Measurements from ENCODE around the gene XAF1.
"Not testable (repeated sequence)": the region's sequence is repeated elsewhere in the genome, so short reads cannot be mapped to it uniquely, and the experiment has no call there.

The XAF1 gene

GRCh38 chr17:6812295-6812694, 56.4 kb downstream of the XAF1 start:
- no peak for DNase-seq

GRCh38 chr17:6815775-6816174, 59.9 kb downstream of the XAF1 start:
- DNase-seq, result no peak

GRCh38 chr17:6816368-6816767, 60.5 kb downstream of the XAF1 start:
- not testable (repeated sequence) for DNase-seq

GRCh38 chr17:6818938-6819337, 63.1 kb downstream of the XAF1 start:
- no peak for DNase-seq

- no peak for DNase-seq
These were observed 67.2 kb downstream of the XAF1 start for GRCh38 chr17:6823011-6823442.
